ENCODE measurements around the gene ELMO1. TPM values are rescaled to one million over a fixed set of nuclear protein-coding genes. Genes with fewer than 3 reads are reported as not detected.
A peak's percentile ranks its signal among the peaks of the same experiment; 100 is the strongest.

Gene ELMO1
- total RNA-seq, 1 donor: under 0.01 TPM

- H3K4me3 ChIP-seq (ENCODE audit: low read depth, low read length): no peak overlapping the region
- TF ChIP-seq CTCF (IDR thresholded peaks at IDR 0.05; ENCODE audit: insufficient read depth, low read depth, low read length): no peak
- no peak for DNase-seq (ENCODE audit: low read depth)
Measured at GRCh38 chr7:37320140-37320847, 128.4 kb downstream of the ELMO1 start.

DNA sequence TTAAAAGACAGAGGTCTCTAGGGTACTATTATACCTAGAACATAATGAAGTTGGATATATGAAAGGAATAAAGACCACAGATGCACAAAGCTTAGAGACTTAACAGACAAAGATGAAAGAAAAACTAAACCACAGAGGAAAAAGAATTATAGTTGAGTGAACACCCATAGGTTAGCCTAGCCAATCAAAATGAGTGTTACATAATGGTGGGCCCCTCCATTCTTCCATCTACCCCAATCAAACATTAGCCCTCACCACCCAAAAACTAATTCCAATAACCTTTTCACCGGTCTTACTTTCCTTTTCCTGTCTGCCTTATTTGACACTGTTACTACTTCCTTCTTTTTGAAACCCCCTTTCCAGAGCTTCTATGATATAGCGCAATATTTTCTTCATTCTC lies 130.1 kb downstream of the ELMO1 start:
- no peak overlapping the region for H3K4me3 ChIP-seq (ENCODE audit: low read depth, low read length)
- no peak for DNase-seq (ENCODE audit: low read depth)
- TF ChIP-seq CTCF (IDR thresholded peaks at IDR 0.05; ENCODE audit: insufficient read depth, low read depth, low read length): no peak

DNA sequence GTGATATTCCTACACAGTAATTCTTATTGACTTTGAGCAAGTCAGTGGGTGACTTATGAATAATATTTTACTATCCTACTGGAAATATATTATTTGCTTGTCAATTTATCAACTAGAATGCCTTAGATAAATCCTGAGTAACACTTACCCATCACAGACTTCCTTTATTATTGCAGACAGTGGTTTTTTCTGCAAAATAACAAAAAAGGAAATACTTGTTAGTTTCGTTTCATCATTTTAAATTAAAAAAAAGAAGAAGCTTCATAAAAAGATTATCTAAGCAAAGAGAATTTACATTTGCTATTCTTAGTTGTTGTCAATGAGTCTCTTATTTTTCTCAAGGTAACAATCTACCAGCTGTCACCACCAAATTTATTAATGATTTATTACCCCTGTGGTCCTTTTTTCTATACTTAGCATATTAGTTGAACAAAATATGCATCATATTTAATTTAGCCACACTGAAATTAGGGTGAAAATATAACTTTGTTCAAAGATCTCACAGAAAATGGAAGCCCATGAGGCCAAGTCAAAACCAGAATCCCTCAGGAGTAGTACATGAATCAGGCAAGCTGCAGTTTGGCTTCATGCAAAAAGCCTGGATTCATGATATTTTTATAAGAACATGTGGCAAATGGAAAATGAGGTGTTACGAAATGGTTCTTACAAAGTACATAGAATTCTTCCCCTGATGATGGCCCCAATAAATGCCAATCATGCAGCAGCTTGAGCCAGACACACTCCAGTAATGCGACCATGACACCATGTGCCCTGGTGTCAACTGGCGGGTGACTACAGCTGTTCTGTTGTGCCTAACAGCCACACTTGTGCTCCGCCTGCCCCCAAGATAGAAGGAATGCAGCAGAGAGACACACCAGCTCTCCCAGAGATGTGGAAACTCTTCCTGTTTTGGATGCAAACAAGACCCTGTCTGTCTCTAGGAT lies 132.6 kb downstream of the ELMO1 start:
- TF ChIP-seq CTCF (IDR thresholded peaks at IDR 0.05; ENCODE audit: insufficient read depth, low read depth, low read length): no peak
- DNase-seq (ENCODE audit: low read depth): peak; percentile 5
- H3K4me3 ChIP-seq (ENCODE audit: low read depth, low read length): no peak overlapping the region

- no peak overlapping the region for H3K4me3 ChIP-seq (ENCODE audit: low read depth, low read length)
- no peak for DNase-seq (ENCODE audit: low read depth)
- TF ChIP-seq CTCF (IDR thresholded peaks at IDR 0.05; ENCODE audit: insufficient read depth, low read depth, low read length): no peak
Measured at GRCh38 chr7:37312608-37313007, 136.1 kb downstream of the ELMO1 start.

- peak; percentile 1 for DNase-seq (ENCODE audit: low read depth)
- no peak overlapping the region for H3K4me3 ChIP-seq (ENCODE audit: low read depth, low read length)
- no peak for TF ChIP-seq CTCF (IDR thresholded peaks at IDR 0.05; ENCODE audit: insufficient read depth, low read depth, low read length)
Measured at GRCh38 chr7:37311355-37311754, 137.3 kb downstream of the ELMO1 start.

GRCh38 chr7:37310327-37311080 lies 138.2 kb downstream of the ELMO1 start:
- no peak for DNase-seq (ENCODE audit: low read depth)
- no peak for TF ChIP-seq CTCF (IDR thresholded peaks at IDR 0.05; ENCODE audit: insufficient read depth, low read depth, low read length)
- H3K4me3 ChIP-seq (ENCODE audit: low read depth, low read length): no peak overlapping the region

All from fibroblast of villous mesenchyme (primary cell).